SU-DHL-6 (cell line): ENCODE data around the gene RRAS2.

Experiments used
- H2AFZ ChIP-seq: fragments of 200-600 bp; sonication (generic); 2 replicates; pipeline ENCODE4 v1.6.1; 2014; ENCODE audit warnings: low read depth, mild to moderate bottlenecking, moderate library complexity, mixed read lengths, antibody characterized with exemption, low read length; ENCODE audit not compliant: severe bottlenecking
- H3F3A ChIP-seq: fragments of 200-600 bp; shearing (Covaris generic); 2 replicates; pipeline ENCODE4 v1.6.0; 2016; ENCODE audit warnings: antibody characterized with exemption, mild to moderate bottlenecking; ENCODE audit not compliant: insufficient read depth
- H3K27ac ChIP-seq: fragments of 200-600 bp; sonication (generic); 2 replicates; pipeline ENCODE4 v1.5.1; 2016; ENCODE audit warnings: low read depth, mild to moderate bottlenecking, low read length, moderate library complexity, mixed read lengths
- H3K27me3 ChIP-seq: fragments of 200-600 bp; sonication (generic), shearing (Covaris generic); 2 replicates; pipeline ENCODE4 v1.6.0; 2014; ENCODE audit warnings: mild to moderate bottlenecking, low read length
- H3K36me3 ChIP-seq: fragments of 200-600 bp; sonication (generic); 2 replicates; pipeline ENCODE4 v1.6.1; 2014; ENCODE audit warnings: mild to moderate bottlenecking, low read length, mixed read lengths
- H3K4me2 ChIP-seq: fragments of 300-600, 200-600 bp; shearing (Covaris generic), sonication (generic); 2 replicates; pipeline ENCODE4 v1.6.0; 2014; ENCODE audit warnings: low read length, low read depth, mild to moderate bottlenecking; ENCODE audit not compliant: poor library complexity, severe bottlenecking
- H3K4me3 ChIP-seq: fragments of 200-600 bp; sonication (generic); 2 replicates; pipeline ENCODE4 v1.5.1; 2014; ENCODE audit warnings: antibody characterized with exemption, low read length, mild to moderate bottlenecking, mixed read lengths; ENCODE audit not compliant: insufficient read depth, poor library complexity, severe bottlenecking
- H3K79me2 ChIP-seq: fragments of 200-600 bp; sonication (generic); 2 replicates; pipeline ENCODE4 v1.6.1; 2014; ENCODE audit warnings: mild to moderate bottlenecking, low read length, moderate library complexity; ENCODE audit not compliant: insufficient read depth
- H3K9ac ChIP-seq: fragments of 200-600 bp; sonication (generic); 2 replicates; pipeline ENCODE4 v1.7.0; 2014; ENCODE audit warnings: mild to moderate bottlenecking, low read length
- H3K9me2 ChIP-seq: fragments of 200-600 bp; sonication (generic); replicated peaks from 2 replicates; pipeline ENCODE4 v1.6.1; 2014; ENCODE audit warnings: low read length; ENCODE audit not compliant: insufficient read depth
- H3K9me3 ChIP-seq: fragments of 200-600 bp; sonication (generic); 2 replicates; pipeline ENCODE4 v1.6.1; 2014; ENCODE audit warnings: low read length, mixed read lengths; ENCODE audit not compliant: insufficient read depth
- H4K20me1 ChIP-seq: fragments of 200-600 bp; sonication (generic); 2 replicates; pipeline ENCODE4 v1.6.1; 2014; ENCODE audit warnings: low read depth, mild to moderate bottlenecking, antibody characterized with exemption, low read length, moderate library complexity, mixed read lengths
- EZH2phosphoT487 ChIP-seq: fragments of 200-600 bp; sonication (generic), shearing (Covaris generic); conservative IDR thresholded peaks from 2 replicates; pipeline ENCODE4 v1.6.1; 2018; ENCODE audit warnings: mild to moderate bottlenecking, antibody characterized with exemption, low read length, moderate library complexity, mixed read lengths
- TF ChIP-seq, protein P1 (sequence below): fragments of 200-600 bp; sonication (generic); IDR thresholded peaks from one replicate; pipeline ENCODE4 v1.5.1; 2017; ENCODE audit warnings: antibody characterized with exemption, mild to moderate bottlenecking, low read length, moderate library complexity; ENCODE audit not compliant: insufficient read depth, poor library complexity, severe bottlenecking

The RRAS2 gene

DNA sequence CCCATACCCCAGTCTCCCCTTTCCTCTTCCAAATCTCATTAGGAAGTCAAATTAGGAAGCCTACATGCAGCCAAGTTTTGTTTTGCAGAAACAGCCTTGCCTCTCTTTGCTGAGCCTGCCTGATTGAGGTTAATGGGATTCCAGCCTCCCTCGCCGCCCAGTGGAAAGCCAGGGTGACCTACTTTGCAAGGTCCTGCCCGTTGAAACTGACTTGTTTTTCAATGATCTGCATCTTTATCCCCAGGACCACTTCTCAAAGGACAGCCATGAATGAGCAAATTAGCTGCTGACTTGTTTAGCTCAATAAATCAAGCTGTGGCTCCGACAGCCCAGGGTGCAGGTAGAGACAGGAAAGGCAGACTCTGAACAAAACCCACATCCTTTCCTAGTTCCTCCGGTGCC, 110.4 kb downstream of the RRAS2 start:
- H3K9me3 ChIP-seq = no peaks in the 10 kb centered on the region
- no peak overlapping the region for H3K9ac ChIP-seq
- H3K27ac ChIP-seq = no peak overlapping the region
- no peaks in the 10 kb centered on the region for H3K9me2 ChIP-seq
- TF ChIP-seq EZH2phosphoT487 = no peak
- TF ChIP-seq, protein P1, sequence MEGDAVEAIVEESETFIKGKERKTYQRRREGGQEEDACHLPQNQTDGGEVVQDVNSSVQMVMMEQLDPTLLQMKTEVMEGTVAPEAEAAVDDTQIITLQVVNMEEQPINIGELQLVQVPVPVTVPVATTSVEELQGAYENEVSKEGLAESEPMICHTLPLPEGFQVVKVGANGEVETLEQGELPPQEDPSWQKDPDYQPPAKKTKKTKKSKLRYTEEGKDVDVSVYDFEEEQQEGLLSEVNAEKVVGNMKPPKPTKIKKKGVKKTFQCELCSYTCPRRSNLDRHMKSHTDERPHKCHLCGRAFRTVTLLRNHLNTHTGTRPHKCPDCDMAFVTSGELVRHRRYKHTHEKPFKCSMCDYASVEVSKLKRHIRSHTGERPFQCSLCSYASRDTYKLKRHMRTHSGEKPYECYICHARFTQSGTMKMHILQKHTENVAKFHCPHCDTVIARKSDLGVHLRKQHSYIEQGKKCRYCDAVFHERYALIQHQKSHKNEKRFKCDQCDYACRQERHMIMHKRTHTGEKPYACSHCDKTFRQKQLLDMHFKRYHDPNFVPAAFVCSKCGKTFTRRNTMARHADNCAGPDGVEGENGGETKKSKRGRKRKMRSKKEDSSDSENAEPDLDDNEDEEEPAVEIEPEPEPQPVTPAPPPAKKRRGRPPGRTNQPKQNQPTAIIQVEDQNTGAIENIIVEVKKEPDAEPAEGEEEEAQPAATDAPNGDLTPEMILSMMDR = no peak
- H3K79me2 ChIP-seq = no peaks in the 10 kb centered on the region
- H3K27me3 ChIP-seq = no peaks in the 10 kb centered on the region
- H2AFZ ChIP-seq = no peak overlapping the region
- H3F3A ChIP-seq = no peaks in the 10 kb centered on the region
- H3K36me3 ChIP-seq = no peaks in the 10 kb centered on the region
- no peaks in the 10 kb centered on the region for H4K20me1 ChIP-seq
- H3K4me2 ChIP-seq = no peak overlapping the region
- no peak overlapping the region for H3K4me3 ChIP-seq

- TF ChIP-seq, protein P1 = no peak
- no peak for TF ChIP-seq EZH2phosphoT487
Measured at GRCh38 chr11:14245444-14245843, 113.5 kb downstream of the RRAS2 start.

GRCh38 chr11:14244926-14245325, 114.1 kb downstream of the RRAS2 start:
- no peak overlapping the region for H3K27ac ChIP-seq

More at GRCh38 chr11:14245444-14245843, 113.5 kb downstream of the RRAS2 start:
- H2AFZ ChIP-seq = no peak overlapping the region
- no peaks in the 10 kb centered on the region for H3K27me3 ChIP-seq
- H3K79me2 ChIP-seq = no peaks in the 10 kb centered on the region
- no peaks in the 10 kb centered on the region for H3K9me2 ChIP-seq
- no peak overlapping the region for H3K9ac ChIP-seq
- H3F3A ChIP-seq = no peaks in the 10 kb centered on the region
- no peaks in the 10 kb centered on the region for H3K9me3 ChIP-seq
- H3K4me3 ChIP-seq = no peak overlapping the region
- H3K27ac ChIP-seq = no peak overlapping the region
- H4K20me1 ChIP-seq = no peaks in the 10 kb centered on the region
- no peak overlapping the region for H3K4me2 ChIP-seq
- H3K36me3 ChIP-seq = no peaks in the 10 kb centered on the region

More at GRCh38 chr11:14244926-14245325, 114.1 kb downstream of the RRAS2 start:
- no peaks in the 10 kb centered on the region for H3K9me2 ChIP-seq
- no peak overlapping the region for H3K4me2 ChIP-seq
- H3K9me3 ChIP-seq = no peaks in the 10 kb centered on the region
- H3K9ac ChIP-seq = no peak overlapping the region
- H3K4me3 ChIP-seq = no peak overlapping the region
- H3F3A ChIP-seq = no peaks in the 10 kb centered on the region
- H4K20me1 ChIP-seq = no peaks in the 10 kb centered on the region
- H3K79me2 ChIP-seq = no peaks in the 10 kb centered on the region
- H3K36me3 ChIP-seq = no peaks in the 10 kb centered on the region
- TF ChIP-seq, protein P1 = no peak
- no peak for TF ChIP-seq EZH2phosphoT487
- no peak overlapping the region for H2AFZ ChIP-seq
- H3K27me3 ChIP-seq = no peaks in the 10 kb centered on the region
